Activated CD4-positive, alpha-beta T cell treated with anti-CD3 and anti-CD28 coated beads for 48 hours (primary cell): ENCODE data around the gene MTA1.
A peak's percentile ranks its signal among the peaks of the same experiment; 100 is the strongest.

ENCODE experiments used
- DNase-seq: peaks from one replicate; pipeline ENCODE4 v3.0.0-alpha.2; 2020

Gene MTA1

GRCh38 chr14:105419195-105420091 lies at the start of gene MTA1:
Gene MTA1, plus strand, starts transcription at chr14:105419827. Its CDS starts 209 bp downstream, at chr14:105420036.
- DNase-seq: peak; percentile 59

GRCh38 chr14:105374389-105374788 lies 45.2 kb upstream of the MTA1 start:
- no peak for DNase-seq

- DNase-seq: peak; percentile 74
These were observed 44.0 kb upstream of the MTA1 start for GRCh38 chr14:105375635-105376057.

GRCh38 chr14:105376521-105377440 lies 42.8 kb upstream of the MTA1 start:
- DNase-seq: no peak

- DNase-seq: no peak
These were observed 42.0 kb upstream of the MTA1 start for GRCh38 chr14:105377555-105378182.

- DNase-seq: no peak
These were observed 41.4 kb upstream of the MTA1 start for GRCh38 chr14:105378199-105378598.

GRCh38 chr14:105378873-105379685 lies 40.5 kb upstream of the MTA1 start:
- DNase-seq: no peak

GRCh38 chr14:105379946-105380345 lies 39.7 kb upstream of the MTA1 start:
- no peak for DNase-seq

- DNase-seq: no peak
These were observed 38.9 kb upstream of the MTA1 start for GRCh38 chr14:105380756-105381155.

- no peak for DNase-seq
These were observed 37.9 kb upstream of the MTA1 start for GRCh38 chr14:105381446-105382342.

GRCh38 chr14:105382343-105383082 lies 37.1 kb upstream of the MTA1 start:
- no peak for DNase-seq

GRCh38 chr14:105383083-105383730 lies 36.4 kb upstream of the MTA1 start:
- no peak for DNase-seq

GRCh38 chr14:105384041-105384557 lies 35.5 kb upstream of the MTA1 start:
- no peak for DNase-seq

GRCh38 chr14:105384605-105385321 lies 34.9 kb upstream of the MTA1 start:
- no peak for DNase-seq

- DNase-seq: no peak
These were observed 34.3 kb upstream of the MTA1 start for GRCh38 chr14:105385322-105385637.

- DNase-seq: no peak
These were observed 33.8 kb upstream of the MTA1 start for GRCh38 chr14:105385698-105386365.

GRCh38 chr14:105386581-105387529 lies 32.8 kb upstream of the MTA1 start:
- no peak for DNase-seq
